Trophoblast cell (in vitro differentiated cells and primary cell): Measurements from ENCODE around the gene NTM.

Source experiments
- DNase-seq, 2 donors: peaks; one replicate each; pipeline ENCODE4 v3.0.0-alpha.2; 2016
- H2AFZ ChIP-seq: 2 replicates; pipeline ENCODE4 v1.6.1; 2013; ENCODE audit warnings: low read length, moderate library complexity, mild to moderate bottlenecking; ENCODE audit not compliant: insufficient read depth, poor library complexity
- H2AK5ac ChIP-seq: 2 replicates; pipeline ENCODE4 v1.6.1; 2013; ENCODE audit warnings: mild to moderate bottlenecking, low read length
- H2BK120ac ChIP-seq: 2 replicates; pipeline ENCODE4 v1.6.1; 2013; ENCODE audit warnings: low read length, mild to moderate bottlenecking, moderate library complexity; ENCODE audit not compliant: insufficient read depth, poor library complexity
- H2BK12ac ChIP-seq: 2 replicates; pipeline ENCODE4 v1.6.1; 2013; ENCODE audit warnings: mild to moderate bottlenecking, low read length, moderate library complexity
- H2BK5ac ChIP-seq: 2 replicates; pipeline ENCODE4 v1.6.1; 2013; ENCODE audit warnings: low read length, low read depth, moderate library complexity, mild to moderate bottlenecking; ENCODE audit not compliant: poor library complexity
- H3K14ac ChIP-seq: 2 replicates; pipeline ENCODE4 v1.6.1; 2013; ENCODE audit warnings: mild to moderate bottlenecking, low read length
- H3K18ac ChIP-seq: 2 replicates; pipeline ENCODE4 v1.6.1; 2013; ENCODE audit warnings: mild to moderate bottlenecking, low read length
- H3K23ac ChIP-seq: 2 replicates; pipeline ENCODE4 v1.6.1; 2013; ENCODE audit warnings: low read length
- H3K27ac ChIP-seq: 2 replicates; pipeline ENCODE4 v1.5.1; 2013; ENCODE audit warnings: low read depth, mild to moderate bottlenecking, inconsistent platforms, low read length, moderate library complexity
- H3K27me3 ChIP-seq: 2 replicates; pipeline ENCODE4 v1.6.1; 2013; ENCODE audit warnings: inconsistent platforms, mild to moderate bottlenecking, low read length, moderate library complexity; ENCODE audit not compliant: insufficient read depth
- H3K36me3 ChIP-seq, 2 experiments: 1 replicate in 1 of 2; 2 replicates in 1 of 2; pipeline ENCODE4 v1.6.1; 2013; ENCODE audit warnings: low read length in 2 of 2, mild to moderate bottlenecking in 2 of 2, moderate library complexity in 1 of 2; ENCODE audit not compliant: insufficient read depth in 2 of 2, control insufficient read depth in 1 of 2
- H3K4ac ChIP-seq: 2 replicates; pipeline ENCODE4 v1.6.1; 2013; ENCODE audit warnings: low read depth, mild to moderate bottlenecking, low read length, moderate library complexity
- H3K4me1 ChIP-seq, 2 experiments: 1 replicate in 1 of 2; 2 replicates in 1 of 2; pipeline ENCODE4 v1.6.1; 2013; ENCODE audit warnings: low read length in 2 of 2, mild to moderate bottlenecking in 2 of 2, moderate library complexity in 1 of 2; ENCODE audit not compliant: insufficient read depth in 2 of 2, control insufficient read depth in 1 of 2
- H3K4me2 ChIP-seq: 2 replicates; pipeline ENCODE4 v1.6.1; 2013; ENCODE audit warnings: inconsistent platforms, mild to moderate bottlenecking, low read length, moderate library complexity
- H3K4me3 ChIP-seq: 2 replicates; pipeline ENCODE4 v1.5.1; 2013; ENCODE audit warnings: mild to moderate bottlenecking, low read depth, low read length, inconsistent platforms
- H3K79me1 ChIP-seq: one replicate; pipeline ENCODE4 v1.6.1; 2013; ENCODE audit warnings: low read length
- H3K79me2 ChIP-seq: 2 replicates; pipeline ENCODE4 v1.6.1; 2013; ENCODE audit warnings: low read length, mild to moderate bottlenecking; ENCODE audit not compliant: control insufficient read depth, insufficient read depth, poor library complexity
- H3K9ac ChIP-seq: 2 replicates; pipeline ENCODE4 v1.6.1; 2013; ENCODE audit warnings: mild to moderate bottlenecking, low read length
- H3K9me3 ChIP-seq: 2 replicates; pipeline ENCODE4 v1.6.1; 2013; ENCODE audit warnings: low read depth, mild to moderate bottlenecking, control low read depth, inconsistent platforms, low read length; ENCODE audit not compliant: insufficient read depth
- H4K12ac ChIP-seq: 2 replicates; pipeline ENCODE4 v1.6.1; 2013; ENCODE audit warnings: low read depth, mild to moderate bottlenecking, low read length, moderate library complexity
- H4K8ac ChIP-seq: 2 replicates; pipeline ENCODE4 v1.6.1; 2013; ENCODE audit warnings: low read depth, mild to moderate bottlenecking, low read length, moderate library complexity
- H4K91ac ChIP-seq: one replicate; pipeline ENCODE4 v1.6.1; 2013; ENCODE audit warnings: low read depth, mild to moderate bottlenecking, low read length, moderate library complexity
- WGBS: extraction: QIAGEN DNeasy Blood & Tissue Kit; methylation state at CpG from one replicate; pipeline ENCODE4 v1.1.7; 2013; ENCODE audit warnings: missing lambda C conversion rate; ENCODE audit not compliant: insufficient read length, insufficient coverage; ENCODE audit errors: extremely low coverage; 5-methylcytosine and 5-hydroxymethylcytosine counted together

NTM gene

DNA sequence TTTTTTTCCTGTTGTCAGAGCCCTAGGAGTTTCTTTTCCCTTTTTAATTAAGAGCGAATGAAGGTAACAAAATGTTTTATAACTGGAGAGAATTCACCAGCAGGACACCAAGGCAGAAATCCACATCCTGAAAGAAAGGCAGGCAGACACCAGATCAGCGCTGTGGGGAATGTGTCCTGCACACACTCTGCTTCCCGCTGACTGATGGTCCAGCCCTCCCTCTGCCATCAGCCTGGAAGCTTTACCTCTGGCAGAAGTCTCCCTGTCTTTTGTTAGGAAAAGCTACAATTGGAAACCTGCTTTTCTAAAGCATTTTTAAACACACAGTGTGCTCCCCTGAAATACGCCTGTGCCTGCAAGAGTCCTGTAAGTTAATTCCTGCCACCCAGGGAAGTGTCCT lies 638.5 kb downstream of the NTM start:
- no peaks in the 10 kb centered on the region for H3K4me1 ChIP-seq
- H3K9ac ChIP-seq = no peak overlapping the region
- H2BK5ac ChIP-seq = no peak overlapping the region
- no peak overlapping the region for H2BK12ac ChIP-seq
- no peak overlapping the region for H2AK5ac ChIP-seq
- H3K79me2 ChIP-seq = no peaks in the 10 kb centered on the region
- peaks cover 1% of the 10 kb centered on the region for H3K27me3 ChIP-seq
- no CpG with 5 or more reads among the region's 4 CpGs for WGBS
- H3K9me3 ChIP-seq = no peaks in the 10 kb centered on the region
- no peaks in the 10 kb centered on the region for H3K79me1 ChIP-seq
- H4K91ac ChIP-seq = no peak overlapping the region
- H3K4ac ChIP-seq = no peak overlapping the region
- no peak overlapping the region for H3K4me2 ChIP-seq
- no peak overlapping the region for H3K4me3 ChIP-seq
- no peak overlapping the region for H3K14ac ChIP-seq
- no peak overlapping the region for H3K27ac ChIP-seq
- no peak overlapping the region for H4K8ac ChIP-seq
- H4K12ac ChIP-seq = no peak overlapping the region
- no peak for DNase-seq
- H2BK120ac ChIP-seq = no peak overlapping the region
- H3K23ac ChIP-seq = no peak overlapping the region
- H2AFZ ChIP-seq = no peak overlapping the region
- no peak overlapping the region for H3K18ac ChIP-seq
- H3K36me3 ChIP-seq = no peaks in the 10 kb centered on the region

DNA sequence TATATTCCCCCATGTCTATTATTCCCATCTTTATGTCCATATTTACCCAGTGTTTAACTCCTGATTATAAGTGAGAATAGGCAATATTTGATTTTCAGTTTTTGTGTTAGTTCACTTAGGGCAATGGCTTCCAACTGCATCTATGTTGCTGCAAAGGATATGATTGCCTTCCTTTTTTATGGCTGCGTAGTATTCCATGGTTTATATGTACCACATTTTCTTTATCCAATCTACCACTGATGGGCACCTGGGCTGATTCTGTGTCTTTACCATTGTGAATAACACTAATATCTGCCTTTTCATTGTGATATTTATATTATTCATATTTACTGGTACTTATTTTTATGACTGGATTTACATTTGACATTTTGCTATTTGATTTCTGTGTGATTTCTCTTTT lies 649.6 kb downstream of the NTM start:
- H3K23ac ChIP-seq = no peak overlapping the region
- H3K79me2 ChIP-seq = no peaks in the 10 kb centered on the region
- H3K9me3 ChIP-seq = peaks cover 2% of the 10 kb centered on the region
- H3K14ac ChIP-seq = no peak overlapping the region
- no peak overlapping the region for H2BK120ac ChIP-seq
- no peak overlapping the region for H3K18ac ChIP-seq
- H2BK12ac ChIP-seq = no peak overlapping the region
- no peak overlapping the region for H4K91ac ChIP-seq
- H3K4me2 ChIP-seq = no peak overlapping the region
- H2AK5ac ChIP-seq = no peak overlapping the region
- no peak for DNase-seq
- H3K36me3 ChIP-seq = no peaks in the 10 kb centered on the region
- H2BK5ac ChIP-seq = no peak overlapping the region
- no peak overlapping the region for H3K4me3 ChIP-seq
- H3K4ac ChIP-seq = no peak overlapping the region
- WGBS = no CpG with 5 or more reads among the region's 1 CpG
- no peak overlapping the region for H2AFZ ChIP-seq
- H3K79me1 ChIP-seq = no peaks in the 10 kb centered on the region
- H4K8ac ChIP-seq = no peak overlapping the region
- H4K12ac ChIP-seq = no peak overlapping the region
- no peaks in the 10 kb centered on the region for H3K27me3 ChIP-seq
- H3K9ac ChIP-seq = no peak overlapping the region
- H3K4me1 ChIP-seq = peaks cover 2 to 4% of the 10 kb centered on the region in 2 experiments
- no peak overlapping the region for H3K27ac ChIP-seq

DNA sequence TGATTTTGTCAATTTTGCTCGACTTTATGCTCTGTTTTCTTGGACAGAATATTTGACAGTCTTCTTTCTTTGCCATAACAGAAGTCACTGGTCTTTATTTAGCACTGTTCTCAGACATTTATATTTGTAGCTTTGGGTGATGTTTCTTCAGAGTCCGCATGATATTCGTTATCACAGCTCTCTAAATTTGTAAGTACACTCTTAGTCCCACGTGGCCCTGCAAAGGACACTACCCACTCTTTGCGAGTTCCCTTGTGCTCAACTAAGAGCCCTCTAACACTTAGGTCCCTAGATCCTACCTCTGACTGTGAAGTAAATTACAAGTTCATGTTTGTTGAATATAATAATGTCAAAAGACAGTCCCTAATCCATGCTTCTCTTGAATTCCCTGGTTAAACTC lies 651.9 kb downstream of the NTM start:
- Histone ChIP-seq H2AK5ac (no peak overlapping the region), H3K4me2 (no peak overlapping the region), H2BK120ac (no peak overlapping the region), H2AFZ (no peak overlapping the region), H3K27me3 (no peaks in the 10 kb centered on the region), H3K27ac (no peak overlapping the region), H3K23ac (no peak overlapping the region), H3K14ac (no peak overlapping the region), H3K4ac (no peak overlapping the region), H2BK12ac (no peak overlapping the region), H3K4me3 (no peak overlapping the region), H3K79me2 (no peaks in the 10 kb centered on the region), H4K8ac (no peak overlapping the region), H3K36me3 (no peaks in the 10 kb centered on the region), H3K9ac (no peak overlapping the region), H4K12ac (no peak overlapping the region), H3K18ac (no peak overlapping the region), H3K9me3 (peaks cover 2% of the 10 kb centered on the region), H3K4me1 (peaks cover 3 to 5% of the 10 kb centered on the region in 2 experiments), H2BK5ac (no peak overlapping the region), H4K91ac (no peak overlapping the region), H3K79me1 (no peaks in the 10 kb centered on the region)
- no peak for DNase-seq
- WGBS = no CpG with 5 or more reads among the region's 5 CpGs

DNA sequence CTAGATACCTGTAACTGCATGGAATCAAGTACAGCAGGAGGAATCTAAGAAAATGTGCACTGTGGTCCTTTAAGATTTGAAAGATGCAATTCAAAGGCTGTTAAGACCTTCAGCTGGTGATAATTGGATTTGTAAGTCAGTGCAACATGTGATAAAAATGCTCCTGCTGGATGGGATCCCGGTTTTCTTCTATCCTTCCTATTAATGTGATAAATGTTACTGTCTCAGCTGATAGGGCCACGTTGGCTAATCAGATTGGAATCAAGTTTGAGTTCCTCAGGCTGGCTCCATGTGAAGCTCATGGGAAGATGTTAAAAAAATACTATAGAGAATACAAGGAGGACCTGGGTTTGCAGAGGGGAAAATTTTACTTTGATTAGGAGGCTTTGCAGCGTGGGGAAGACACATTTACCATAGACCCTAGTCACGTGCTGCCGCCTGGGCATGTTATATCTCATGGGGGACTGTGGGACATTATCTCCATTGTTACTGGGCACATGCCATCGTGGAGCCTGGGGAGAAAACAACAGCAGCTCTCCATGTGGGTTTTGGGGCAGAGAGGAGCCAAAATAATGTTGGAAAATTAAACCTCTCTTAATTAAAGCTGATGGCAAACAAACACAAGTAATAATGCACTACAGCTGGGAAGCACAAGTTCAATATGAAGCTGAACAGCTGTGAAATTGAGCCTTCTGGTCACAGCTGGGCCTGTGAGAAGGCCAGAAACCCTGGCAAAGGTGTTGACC lies 652.5 kb downstream of the NTM start:
- Histone ChIP-seq H2AFZ (no peak overlapping the region), H3K9me3 (peaks cover 2% of the 10 kb centered on the region), H2BK5ac (no peak overlapping the region), H3K14ac (no peak overlapping the region), H3K4me2 (no peak overlapping the region), H2BK120ac (no peak overlapping the region), H3K18ac (no peak overlapping the region), H3K4ac (no peak overlapping the region), H3K36me3 (no peaks in the 10 kb centered on the region), H3K27me3 (no peaks in the 10 kb centered on the region), H3K79me2 (no peaks in the 10 kb centered on the region), H3K9ac (no peak overlapping the region), H3K4me1 (peaks cover 3 to 5% of the 10 kb centered on the region in 2 experiments), H2AK5ac (no peak overlapping the region), H4K8ac (no peak overlapping the region), H2BK12ac (no peak overlapping the region), H3K4me3 (no peak overlapping the region), H4K12ac (no peak overlapping the region), H4K91ac (no peak overlapping the region), H3K27ac (no peak overlapping the region), H3K79me1 (no peaks in the 10 kb centered on the region), H3K23ac (no peak overlapping the region)
- no CpG with 5 or more reads among the region's 6 CpGs for WGBS
- DNase-seq = no peak
